ENCODE results near the gene TBC1D5.

TBC1D5 gene

DNA sequence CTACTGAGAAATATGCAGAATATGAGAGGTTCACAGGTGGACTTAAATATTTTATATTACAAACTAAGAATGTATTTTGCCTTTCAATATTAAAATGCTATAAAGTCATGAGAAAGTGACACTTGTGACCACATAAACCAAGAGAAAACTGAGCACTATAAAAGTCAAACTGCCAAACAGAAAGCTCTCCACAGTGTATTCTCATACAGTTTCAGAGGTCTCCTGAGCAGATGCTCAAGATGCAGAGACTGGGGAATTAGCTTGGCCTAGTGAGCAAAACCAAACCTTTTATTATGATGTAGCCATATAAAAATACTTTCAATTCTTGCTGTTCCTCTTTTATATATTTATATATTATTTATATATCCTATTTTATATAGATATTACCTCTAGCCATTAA is 227.8 kb downstream of the TBC1D5 start:
- no peak for DNase-seq (ENCODE audit: low read depth)
- H3K4me3 ChIP-seq (ENCODE audit: low read depth, low read length): no peak overlapping the region
- TF ChIP-seq POLR2A (IDR thresholded peaks at IDR 0.05; ENCODE audit: extremely low read depth, insufficient read length): no peak
- no peak for TF ChIP-seq MYC (IDR thresholded peaks at IDR 0.05; ENCODE audit: low read depth, low read length)
- TF ChIP-seq, protein P1, sequence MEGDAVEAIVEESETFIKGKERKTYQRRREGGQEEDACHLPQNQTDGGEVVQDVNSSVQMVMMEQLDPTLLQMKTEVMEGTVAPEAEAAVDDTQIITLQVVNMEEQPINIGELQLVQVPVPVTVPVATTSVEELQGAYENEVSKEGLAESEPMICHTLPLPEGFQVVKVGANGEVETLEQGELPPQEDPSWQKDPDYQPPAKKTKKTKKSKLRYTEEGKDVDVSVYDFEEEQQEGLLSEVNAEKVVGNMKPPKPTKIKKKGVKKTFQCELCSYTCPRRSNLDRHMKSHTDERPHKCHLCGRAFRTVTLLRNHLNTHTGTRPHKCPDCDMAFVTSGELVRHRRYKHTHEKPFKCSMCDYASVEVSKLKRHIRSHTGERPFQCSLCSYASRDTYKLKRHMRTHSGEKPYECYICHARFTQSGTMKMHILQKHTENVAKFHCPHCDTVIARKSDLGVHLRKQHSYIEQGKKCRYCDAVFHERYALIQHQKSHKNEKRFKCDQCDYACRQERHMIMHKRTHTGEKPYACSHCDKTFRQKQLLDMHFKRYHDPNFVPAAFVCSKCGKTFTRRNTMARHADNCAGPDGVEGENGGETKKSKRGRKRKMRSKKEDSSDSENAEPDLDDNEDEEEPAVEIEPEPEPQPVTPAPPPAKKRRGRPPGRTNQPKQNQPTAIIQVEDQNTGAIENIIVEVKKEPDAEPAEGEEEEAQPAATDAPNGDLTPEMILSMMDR (IDR thresholded peaks at IDR 0.05; ENCODE audit: low read depth, low read length): no peak
- TF ChIP-seq, protein P2, sequence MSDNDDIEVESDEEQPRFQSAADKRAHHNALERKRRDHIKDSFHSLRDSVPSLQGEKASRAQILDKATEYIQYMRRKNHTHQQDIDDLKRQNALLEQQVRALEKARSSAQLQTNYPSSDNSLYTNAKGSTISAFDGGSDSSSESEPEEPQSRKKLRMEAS (IDR thresholded peaks at IDR 0.05; ENCODE audit: low read depth, low read length): no peak

DNA sequence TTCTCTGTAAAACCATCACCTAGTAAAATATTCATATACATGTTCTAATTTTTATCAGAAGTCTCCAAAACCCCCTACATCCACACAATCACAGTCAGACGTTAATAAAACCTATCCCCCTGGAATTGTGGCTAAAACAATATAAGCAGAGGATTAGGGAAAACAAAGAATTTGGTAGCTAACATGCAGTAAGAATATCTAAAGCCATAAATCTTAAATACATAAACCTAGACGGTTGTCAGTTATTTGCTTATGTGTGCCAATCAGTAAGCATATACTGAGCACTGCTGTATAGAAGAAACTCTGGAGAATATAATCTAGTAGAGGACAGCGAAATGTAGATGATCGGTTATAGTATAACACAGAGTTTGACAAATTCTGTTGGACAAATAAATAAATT is 232.2 kb downstream of the TBC1D5 start:
- no peak overlapping the region for H3K4me3 ChIP-seq (ENCODE audit: low read depth, low read length)
- TF ChIP-seq POLR2A (IDR thresholded peaks at IDR 0.05; ENCODE audit: extremely low read depth, insufficient read length): no peak
- TF ChIP-seq, protein P1 (IDR thresholded peaks at IDR 0.05; ENCODE audit: low read depth, low read length): no peak
- no peak for TF ChIP-seq MYC (IDR thresholded peaks at IDR 0.05; ENCODE audit: low read depth, low read length)
- TF ChIP-seq, protein P2 (IDR thresholded peaks at IDR 0.05; ENCODE audit: low read depth, low read length): no peak
- DNase-seq (ENCODE audit: low read depth): no peak

DNA sequence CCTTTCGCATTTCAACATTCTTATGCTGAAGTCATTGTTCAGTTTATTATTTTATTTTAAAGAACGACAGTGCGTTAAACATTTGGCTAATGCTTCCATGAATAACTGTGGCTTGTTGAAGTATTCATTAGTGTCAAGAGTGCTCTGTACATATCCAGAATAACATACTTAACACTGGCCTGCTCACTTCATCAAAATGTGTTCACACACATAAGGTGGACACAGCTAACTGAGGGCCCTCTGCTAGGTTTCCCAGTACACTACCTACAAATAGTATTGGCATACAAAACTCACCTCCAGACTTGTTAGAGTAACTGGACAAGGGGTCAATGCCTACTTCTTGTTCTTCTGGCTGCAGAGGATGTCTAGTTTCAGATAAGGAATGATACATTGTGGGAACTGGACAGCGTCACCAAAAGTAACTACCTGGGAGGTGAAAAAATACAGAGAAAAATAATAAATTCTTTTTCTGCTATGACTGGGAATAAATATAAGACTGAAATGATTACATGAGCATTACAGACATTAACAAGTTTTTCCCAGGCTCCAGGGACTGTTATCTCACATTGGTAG is 234.2 kb downstream of the TBC1D5 start:
- no peak for DNase-seq (ENCODE audit: low read depth)
- TF ChIP-seq MYC (IDR thresholded peaks at IDR 0.05; ENCODE audit: low read depth, low read length) (no peak), POLR2A (IDR thresholded peaks at IDR 0.05; ENCODE audit: extremely low read depth, insufficient read length) (no peak)
- TF ChIP-seq, protein P1 (IDR thresholded peaks at IDR 0.05; ENCODE audit: low read depth, low read length): no peak
- TF ChIP-seq, protein P2 (IDR thresholded peaks at IDR 0.05; ENCODE audit: low read depth, low read length): no peak
- no peak overlapping the region for H3K4me3 ChIP-seq (ENCODE audit: low read depth, low read length)

DNA sequence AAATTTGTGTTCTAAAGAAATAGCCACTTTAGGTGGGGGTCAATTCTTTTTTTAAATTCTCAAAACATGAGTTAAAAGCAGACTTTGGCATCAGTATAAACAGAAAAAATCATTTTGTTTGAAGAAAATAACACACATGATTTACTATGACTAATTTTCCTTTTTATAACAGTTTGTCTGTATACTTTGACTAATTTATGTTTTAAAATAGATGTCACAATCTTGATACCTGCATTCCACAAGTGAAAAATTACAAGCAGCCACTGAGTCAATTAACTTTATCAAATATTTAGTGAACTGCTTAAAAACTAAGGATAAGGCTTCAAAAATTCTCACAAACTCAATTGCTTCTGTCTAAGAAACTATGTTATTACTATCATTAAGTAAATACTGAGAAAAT is 235.0 kb downstream of the TBC1D5 start:
- DNase-seq (ENCODE audit: low read depth): no peak
- no peak overlapping the region for H3K4me3 ChIP-seq (ENCODE audit: low read depth, low read length)
- TF ChIP-seq MYC (IDR thresholded peaks at IDR 0.05; ENCODE audit: low read depth, low read length) (no peak), POLR2A (IDR thresholded peaks at IDR 0.05; ENCODE audit: extremely low read depth, insufficient read length) (no peak)
- TF ChIP-seq, protein P2 (IDR thresholded peaks at IDR 0.05; ENCODE audit: low read depth, low read length): no peak
- TF ChIP-seq, protein P1 (IDR thresholded peaks at IDR 0.05; ENCODE audit: low read depth, low read length): no peak

DNA sequence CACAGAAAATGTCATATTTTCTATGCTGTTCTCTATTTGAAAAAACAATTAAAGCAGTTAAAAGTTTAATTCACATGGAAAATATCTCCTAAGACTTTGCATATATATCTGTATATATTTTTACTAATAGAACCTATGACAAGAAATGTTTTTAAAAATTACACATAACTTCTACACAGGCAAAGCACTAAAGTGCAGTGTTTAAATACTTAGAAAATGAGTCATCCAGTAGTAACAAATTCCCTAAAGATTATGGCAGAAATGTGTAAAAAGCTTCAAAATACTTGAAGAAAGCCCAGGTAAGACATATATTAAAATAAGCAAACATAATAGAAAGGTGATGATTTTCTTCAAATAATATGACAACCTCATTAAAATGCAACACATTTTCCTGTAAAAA is 236.6 kb downstream of the TBC1D5 start:
- DNase-seq (ENCODE audit: low read depth): no peak
- H3K4me3 ChIP-seq (ENCODE audit: low read depth, low read length): no peak overlapping the region
- TF ChIP-seq, protein P2 (IDR thresholded peaks at IDR 0.05; ENCODE audit: low read depth, low read length): no peak
- no peak for TF ChIP-seq MYC (IDR thresholded peaks at IDR 0.05; ENCODE audit: low read depth, low read length)
- no peak for TF ChIP-seq POLR2A (IDR thresholded peaks at IDR 0.05; ENCODE audit: extremely low read depth, insufficient read length)
- TF ChIP-seq, protein P1 (IDR thresholded peaks at IDR 0.05; ENCODE audit: low read depth, low read length): no peak

All from NB4 (cell line).